HepG2 (cell line): ENCODE results near the gene HLA-B.

ENCODE experiments used
- CBX2 ChIP-seq, 2 experiments: fragments of 200-600 bp in 1 of 2; sonication (generic); formaldehyde crosslinking in 1 of 2; IDR thresholded peaks; 2 replicates each; pipeline versions ENCODE4 v1.7.0 to v1.8.1; 2018 to 2022; ENCODE audit warnings: low read depth in 2 of 2, low read length in 1 of 2, mild to moderate bottlenecking in 1 of 2, missing genetic modification reagents in 1 of 2
- EEA1 ChIP-seq: sonication (generic); formaldehyde crosslinking; IDR thresholded peaks from 2 replicates; pipeline ENCODE4 v1.5.1; 2020; ENCODE audit warnings: mild to moderate bottlenecking, missing genetic modification reagents, borderline replicate concordance
- FOXM1 ChIP-seq: sonication (generic); formaldehyde crosslinking; IDR thresholded peaks from 2 replicates; pipeline ENCODE4 v1.5.0; 2020; ENCODE audit warnings: missing genetic modification reagents
- POLR2AphosphoS5 ChIP-seq: IDR thresholded peaks from 2 replicates; pipeline ENCODE4 v1.6.1; 2012; ENCODE audit warnings: low read depth, low read length
- RBM39 ChIP-seq: fragments of 200-400 bp; formaldehyde crosslinking; IDR thresholded peaks from one replicate; pipeline ENCODE4 v1.6.1; 2018; ENCODE audit warnings: antibody characterized with exemption, mild to moderate bottlenecking, low read depth, low read length; ENCODE audit not compliant: poor library complexity, severe bottlenecking
- TAF1 ChIP-seq: sonication (generic); formaldehyde crosslinking; IDR thresholded peaks from 2 replicates; pipeline ENCODE4 v1.4.0; 2020; ENCODE audit warnings: missing genetic modification reagents
- YY1 ChIP-seq: IDR thresholded peaks from 2 replicates; pipeline ENCODE4 v1.6.1; 2011; ENCODE audit warnings: low read length, low read depth, moderate library complexity, mild to moderate bottlenecking; ENCODE audit not compliant: insufficient read depth, insufficient replicate concordance
- ZFP36L1 ChIP-seq: sonication (generic); formaldehyde crosslinking; IDR thresholded peaks from 2 replicates; pipeline ENCODE4 v1.8.0; 2022; ENCODE audit warnings: mild to moderate bottlenecking, missing genetic modification reagents, moderate library complexity
- ZNF10 ChIP-seq: sonication (generic); formaldehyde crosslinking; IDR thresholded peaks from 2 replicates; pipeline ENCODE4 v1.4.0; 2020; ENCODE audit warnings: mild to moderate bottlenecking, low read depth, missing genetic modification reagents, borderline replicate concordance
- ZNF557 ChIP-seq: sonication (generic); formaldehyde crosslinking; IDR thresholded peaks from 2 replicates; pipeline ENCODE4 v1.4.0; 2020; ENCODE audit warnings: missing genetic modification reagents
- ZNF570 ChIP-seq: sonication (generic); formaldehyde crosslinking; IDR thresholded peaks from 2 replicates; pipeline ENCODE4 v1.4.0; 2020; ENCODE audit warnings: mild to moderate bottlenecking, missing genetic modification reagents, borderline replicate concordance

GRCh38 chr6:31321005-31321707 lies 35.8 kb downstream of the HLA-B start:
- TF ChIP-seq EEA1 (CRISPR knock-in tag): no peak
- no peak for TF ChIP-seq YY1
- TF ChIP-seq TAF1 (CRISPR knock-in tag): no peak
- no peak for TF ChIP-seq FOXM1 (CRISPR knock-in tag)
- TF ChIP-seq ZNF557 (CRISPR knock-in tag): no peak
- no peak for TF ChIP-seq POLR2AphosphoS5
- TF ChIP-seq ZFP36L1: no peak
- no peak for TF ChIP-seq RBM39
- no peak for TF ChIP-seq ZNF570 (CRISPR knock-in tag)
- TF ChIP-seq CBX2 (IDR thresholded peaks at IDR 0.05; ENCODE audit: low read depth, low read length): no peak
- TF ChIP-seq CBX2 (CRISPR knock-in tag; IDR thresholded peaks at IDR 0.05; ENCODE audit: low read depth): no peak
- TF ChIP-seq ZNF10 (CRISPR knock-in tag): no peak
